Colonic mucosa (tissue), 4 donors: ENCODE measurements around the gene GPR83. TPM values are rescaled to one million over a fixed set of nuclear protein-coding genes. Genes with fewer than 3 reads are reported as not detected.
"Not testable (repeated sequence)": the region's sequence is repeated elsewhere in the genome, so short reads cannot be mapped to it uniquely, and the experiment has no call there.

Experiments used
- DNase-seq: peaks from one replicate; pipeline ENCODE4 v3.0.0-alpha.2; 2020
- H3K27ac ChIP-seq: fragments of 200-600 bp; one replicate; pipeline ENCODE4 v1.8.0; 2021
- H3K27me3 ChIP-seq: fragments of 200-600 bp; one replicate; pipeline ENCODE4 v1.8.0; 2021
- H3K36me3 ChIP-seq: fragments of 200-600 bp; one replicate; pipeline ENCODE4 v1.8.0; 2021
- H3K4me1 ChIP-seq: fragments of 200-600 bp; one replicate; pipeline ENCODE4 v1.8.0; 2021; ENCODE audit warnings: mild to moderate bottlenecking
- H3K4me3 ChIP-seq: fragments of 200-600 bp; one replicate; pipeline ENCODE4 v1.8.0; 2021
- H3K9ac ChIP-seq, 2 donors: one replicate each; pipeline ENCODE4 v1.7.0; 2013; ENCODE audit warnings: control low read depth in 2 of 2, low read depth in 2 of 2, low read length in 2 of 2
- H3K9me3 ChIP-seq: fragments of 200-600 bp; one replicate; pipeline ENCODE4 v1.8.0; 2021
- CTCF ChIP-seq: fragments of 200-600 bp; IDR thresholded peaks from one replicate; pipeline ENCODE4 v1.8.0; 2022; ENCODE audit warnings: antibody characterized with exemption, mild to moderate bottlenecking
- intact Hi-C: fragments of 100-400 bp; cut with DNase I; formaldehyde crosslinking; loops from one replicate; pipeline ENCODE4 v1.14.1; 2022
- total RNA-seq, 2 donors: library from RNA; stranded (reverse); fragmentation: NEBNext Ultra II Directional in 1 of 2; extraction: Animal tissue kit (Norgen Biotek cat#: 25700) in 1 of 2; gene quantifications; one replicate each; pipeline ENCODE4 v1.2.1, GENCODE V29; 2021
- donor health status: healthy.
- donor health status: DM: no; HTN: no; CAD: no.
- donor health status: DM: no; HTN: no; CAD: no.

GPR83 gene
- total RNA-seq, 2 donors from 2014 or later: 0.13 TPM; not detected in 1

- no peaks in the 10 kb centered on the region for H3K9me3 ChIP-seq
- TF ChIP-seq CTCF: no peak
- H3K27me3 ChIP-seq: no peaks in the 10 kb centered on the region
Measured at GRCh38 chr11:94376841-94377240, 24.4 kb downstream of the GPR83 start.

GRCh38 chr11:94370576-94370975 lies 30.6 kb downstream of the GPR83 start:
- H3K9ac ChIP-seq, H3K27me3 ChIP-seq, H3K9me3 ChIP-seq, H3K4me1 ChIP-seq, H3K36me3 ChIP-seq, intact Hi-C loops, DNase-seq, H3K4me3 ChIP-seq, H3K27ac ChIP-seq: not testable (repeated sequence)

More at GRCh38 chr11:94376841-94377240, 24.4 kb downstream of the GPR83 start:
- intact Hi-C loops: no loop called here
- H3K27ac ChIP-seq: no peak overlapping the region
- no peaks in the 10 kb centered on the region for H3K36me3 ChIP-seq
- no peak overlapping the region for H3K4me3 ChIP-seq
- no peaks in the 10 kb centered on the region for H3K4me1 ChIP-seq
- no peak overlapping the region for H3K9ac ChIP-seq
- DNase-seq: no peak

GRCh38 chr11:94350850-94351563 lies 50.2 kb downstream of the GPR83 start:
- H3K27ac ChIP-seq, H3K9me3 ChIP-seq, H3K9ac ChIP-seq, DNase-seq, intact Hi-C loops, H3K27me3 ChIP-seq, H3K36me3 ChIP-seq, H3K4me1 ChIP-seq, H3K4me3 ChIP-seq: not testable (repeated sequence)

GRCh38 chr11:94346311-94346710 lies 54.9 kb downstream of the GPR83 start:
- intact Hi-C loops, DNase-seq: not testable (repeated sequence)

GRCh38 chr11:94343495-94343894 lies 57.7 kb downstream of the GPR83 start:
- intact Hi-C loops: no loop called here
- Histone ChIP-seq H3K36me3 (no peaks in the 10 kb centered on the region), H3K9ac (no peak overlapping the region), H3K27me3 (no peaks in the 10 kb centered on the region), H3K9me3 (no peaks in the 10 kb centered on the region), H3K27ac (no peak overlapping the region), H3K4me3 (no peak overlapping the region), H3K4me1 (no peaks in the 10 kb centered on the region)
- no peak for DNase-seq
- no peak for TF ChIP-seq CTCF

More at GRCh38 chr11:94346311-94346710, 54.9 kb downstream of the GPR83 start:
- not testable (repeated sequence) for H3K9ac ChIP-seq, H3K4me1 ChIP-seq, H3K4me3 ChIP-seq, H3K36me3 ChIP-seq, H3K27me3 ChIP-seq, H3K27ac ChIP-seq, H3K9me3 ChIP-seq

- no peak overlapping the region for H3K9ac ChIP-seq
- DNase-seq: no peak
- H3K4me3 ChIP-seq: no peak overlapping the region
- H3K27me3 ChIP-seq: no peaks in the 10 kb centered on the region
- H3K27ac ChIP-seq: no peak overlapping the region
- H3K4me1 ChIP-seq: no peaks in the 10 kb centered on the region
- TF ChIP-seq CTCF: no peak
- intact Hi-C loops: no loop called here
- no peaks in the 10 kb centered on the region for H3K9me3 ChIP-seq
- H3K36me3 ChIP-seq: no peaks in the 10 kb centered on the region
Measured at GRCh38 chr11:94342250-94342649, 59.0 kb downstream of the GPR83 start.

- H3K27ac ChIP-seq: no peak overlapping the region
Measured at GRCh38 chr11:94338651-94339050, 62.6 kb downstream of the GPR83 start.

More at GRCh38 chr11:94338651-94339050, 62.6 kb downstream of the GPR83 start:
- no peak for DNase-seq
- Histone ChIP-seq H3K4me1 (no peaks in the 10 kb centered on the region), H3K9ac (no peak overlapping the region), H3K36me3 (no peaks in the 10 kb centered on the region), H3K9me3 (no peaks in the 10 kb centered on the region), H3K4me3 (no peak overlapping the region), H3K27me3 (no peaks in the 10 kb centered on the region)
- intact Hi-C loops: no loop called here
- no peak for TF ChIP-seq CTCF
